HCT116 (cell line): ENCODE data around the gene FRMD3. TPM values are rescaled to one million over a fixed set of nuclear protein-coding genes. Genes with fewer than 3 reads are reported as not detected.

Experiments used
- ATAC-seq: fragments of 200-7000 bp; cut with Tn5 transposase; 2 replicates; pipeline ENCODE4 v1.9.1; 2020; ENCODE audit warnings: mild to moderate bottlenecking, moderate library complexity
- BruUV-seq: library from RNA; stranded (reverse); fragments of 400-500 nt; replicated peaks from 2 replicates; lab custom pipeline; 2021; lab: Mats Ljungman, UMichigan
- CTCF ChIA-PET: fragments of 300-600 bp; sonication (Branson Sonifier 250); formaldehyde crosslinking; loops from one replicate; lab custom pipeline; 2021; ENCODE audit warnings: antibody characterized with exemption; lab: Charles Lee
- POLR2A ChIA-PET: fragments of 300-600, 350-600 bp; sonication (Branson Sonifier 250); formaldehyde crosslinking; loops from one replicate; lab custom pipeline; 2021; ENCODE audit warnings: antibody characterized with exemption; lab: Charles Lee
- RAD21 ChIA-PET, 2 experiments: fragments of 300-600 bp; sonication (Branson Sonifier 250); formaldehyde crosslinking; loops; one replicate each; lab custom pipeline; 2023; ENCODE audit warnings: low total read pairs in 2 of 2; ENCODE audit not compliant: uncharacterized antibody in 2 of 2, unreplicated experiment in 2 of 2, low non-redundant PET in 1 of 2; lab: Charles Lee
- DNase-seq: peaks from one replicate; pipeline ENCODE4 v3.0.0-alpha.2; 2010; ENCODE audit warnings: low read depth, low spot score
- H2AFZ ChIP-seq: fragments of 200-600 bp; shearing (Covaris generic), sonication (generic); 2 replicates; pipeline ENCODE4 v1.6.1; 2017; ENCODE audit warnings: low read depth, mixed run types, mixed read lengths, antibody characterized with exemption, low read length; ENCODE audit not compliant: poor library complexity, severe bottlenecking
- H3K27ac ChIP-seq: 2 replicates; pipeline ENCODE4 v1.5.1; 2012; ENCODE audit warnings: low read depth, low read length
- H3K27me3 ChIP-seq: fragments of 200-600 bp; sonication (generic); 2 replicates; pipeline ENCODE4 v1.6.1; 2016; ENCODE audit warnings: mixed run types, low read length, mixed read lengths; ENCODE audit not compliant: insufficient read depth
- H3K36me3 ChIP-seq, 2 experiments: fragments of 200-500 bp in 1 of 2; fragments of 200-600 bp in 1 of 2; sonication (Bioruptor generic) in 1 of 2; sonication (generic) in 1 of 2; 2 replicates each; pipeline versions ENCODE4 v1.5.1 to v1.6.1; 2014 to 2016; ENCODE audit warnings: low read length in 2 of 2, inconsistent platforms in 1 of 2, mixed read lengths in 1 of 2, mixed run types in 1 of 2; ENCODE audit not compliant: insufficient read depth in 2 of 2, control insufficient read depth in 1 of 2
- H3K4me1 ChIP-seq, 2 experiments: fragments of 200-600 bp in 1 of 2; sonication (generic) in 1 of 2; 2 replicates each; pipeline versions ENCODE4 v1.5.1 to v1.6.1; 2012 to 2017; ENCODE audit warnings: low read length in 2 of 2, inconsistent platforms in 1 of 2, mild to moderate bottlenecking in 1 of 2, mixed read lengths in 1 of 2, mixed run types in 1 of 2, moderate library complexity in 1 of 2; ENCODE audit not compliant: insufficient read depth in 2 of 2, control insufficient read depth in 1 of 2
- H3K4me2 ChIP-seq: fragments of 200-600 bp; sonication (generic); 2 replicates; pipeline ENCODE4 v1.6.1; 2017; ENCODE audit warnings: mixed run types, low read length, mixed read lengths
- H3K4me3 ChIP-seq, 2 experiments: fragments of 200-600 bp in 1 of 2; sonication (generic) in 1 of 2; replicated peaks in 1 of 2; 2 replicates each; pipeline ENCODE4 v1.5.1; 2011 to 2016; ENCODE audit warnings: low read length in 2 of 2, control low read depth in 1 of 2, low read depth in 1 of 2, mild to moderate bottlenecking in 1 of 2, mixed read lengths in 1 of 2, mixed run types in 1 of 2
- H3K79me2 ChIP-seq: fragments of 200-600 bp; sonication (generic); 2 replicates; pipeline ENCODE4 v1.6.1; 2017; ENCODE audit warnings: mild to moderate bottlenecking, mixed run types, low read length, moderate library complexity, mixed read lengths; ENCODE audit not compliant: insufficient read depth
- H3K9ac ChIP-seq: fragments of 200-600 bp; sonication (generic); 2 replicates; pipeline ENCODE4 v1.6.1; 2016; ENCODE audit warnings: low read length, mixed read lengths
- H3K9me2 ChIP-seq: fragments of 200-600 bp; sonication (generic), shearing (Covaris generic); 2 replicates; pipeline ENCODE4 v1.6.1; 2017; ENCODE audit warnings: mixed run types, mild to moderate bottlenecking, moderate library complexity; ENCODE audit not compliant: insufficient read depth
- H3K9me3 ChIP-seq, 2 experiments: fragments of 200-500 bp in 1 of 2; fragments of 200-600 bp in 1 of 2; sonication (Bioruptor generic) in 1 of 2; sonication (generic) in 1 of 2; 2 replicates each; pipeline ENCODE4 v1.6.1; 2014 to 2017; ENCODE audit warnings: low read length in 2 of 2, mixed read lengths in 2 of 2, inconsistent platforms in 1 of 2, low read depth in 1 of 2, mild to moderate bottlenecking in 1 of 2, mixed run types in 1 of 2, moderate library complexity in 1 of 2; ENCODE audit not compliant: control insufficient read depth in 1 of 2, insufficient read depth in 1 of 2
- H4K20me1 ChIP-seq: fragments of 200-600 bp; sonication (generic), shearing (Covaris generic); 2 replicates; pipeline ENCODE4 v1.6.1; 2017; ENCODE audit warnings: mixed run types, mild to moderate bottlenecking, moderate library complexity; ENCODE audit not compliant: insufficient read depth
- CEBPB ChIP-seq: IDR thresholded peaks from 2 replicates; pipeline ENCODE4 v1.6.1; 2012; ENCODE audit warnings: low read depth
- POLR2AphosphoS5 ChIP-seq: IDR thresholded peaks from 2 replicates; pipeline ENCODE4 v1.6.1; 2011; ENCODE audit warnings: mild to moderate bottlenecking, low read depth, low read length, moderate library complexity
- SP1 ChIP-seq: IDR thresholded peaks from 2 replicates; pipeline ENCODE4 v1.6.1; 2012; ENCODE audit warnings: low read depth
- SRF ChIP-seq: IDR thresholded peaks from 2 replicates; pipeline ENCODE4 v1.6.1; 2012; ENCODE audit warnings: low read depth
- YY1 ChIP-seq: IDR thresholded peaks from 2 replicates; pipeline ENCODE4 v1.6.1; 2011; ENCODE audit warnings: low read length, low read depth, moderate library complexity, mild to moderate bottlenecking; ENCODE audit not compliant: insufficient replicate concordance; ENCODE audit errors: extremely low read depth
- intact Hi-C: fragments of 100-400 bp; cut with micrococcal nuclease; formaldehyde crosslinking; loops from 2 replicates; pipeline ENCODE4 v1.10.0; 2022
- total RNA-seq: library from RNA; stranded (reverse); gene quantifications from one replicate; pipeline ENCODE4 v1.2.1, GENCODE V29; 2021; ENCODE audit not compliant: unreplicated experiment
- TF ChIP-seq, protein P1 (sequence below), 3 experiments: fragments of 200-600 bp in 1 of 3; sonication (generic) in 1 of 3; IDR thresholded peaks in 2 of 3; conservative IDR thresholded peaks in 1 of 3; 2 replicates each; pipeline ENCODE4 v1.5.1; 2012 to 2017; ENCODE audit warnings: low read depth in 2 of 3, low read length in 2 of 3, antibody characterized with exemption in 1 of 3, borderline replicate concordance in 1 of 3, control low read depth in 1 of 3, mild to moderate bottlenecking in 1 of 3, mixed read lengths in 1 of 3, mixed run types in 1 of 3, moderate library complexity in 1 of 3; ENCODE audit not compliant: insufficient read depth in 1 of 3

FRMD3 gene
- total RNA-seq, 1 experiment from 2014 or later: 0.89 TPM

DNA sequence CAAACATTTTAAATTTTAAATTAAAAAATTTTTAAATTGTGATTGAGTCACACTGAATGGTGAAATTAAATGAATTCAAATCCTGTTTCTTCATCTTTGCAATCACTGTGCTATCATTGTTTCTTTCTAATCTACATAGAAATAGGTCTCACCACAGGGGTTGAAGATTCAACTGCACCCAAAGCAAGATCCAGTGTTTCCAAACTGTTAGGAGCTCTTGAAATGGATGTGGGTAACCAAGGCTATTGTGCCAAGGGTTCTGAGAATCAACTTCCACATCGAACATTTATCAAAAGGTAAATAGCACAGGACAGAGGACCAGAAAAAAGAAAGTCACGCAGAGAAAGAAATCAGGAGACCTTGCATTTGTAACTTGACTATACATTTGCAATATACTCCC, 302.7 kb downstream of the FRMD3 start:
- H2AFZ ChIP-seq: no peak overlapping the region
- CTCF ChIA-PET: no interaction called here
- intact Hi-C loops: no loop called here
- H3K4me2 ChIP-seq: no peak overlapping the region
- no peak overlapping the region for H3K27ac ChIP-seq
- no peak for DNase-seq
- H3K9me2 ChIP-seq: no peaks in the 10 kb centered on the region
- TF ChIP-seq CEBPB (no peak), SP1 (no peak), SRF (no peak)
- TF ChIP-seq, all 23 proteins: peak for 0
- Histone ChIP-seq H3K27me3 (no peaks in the 10 kb centered on the region), H3K9me3 (no peaks in the 10 kb centered on the region), H3K4me1 (no peaks in the 10 kb centered on the region), H4K20me1 (no peaks in the 10 kb centered on the region), H3K79me2 (no peaks in the 10 kb centered on the region), H3K4me3 (no peak overlapping the region), H3K36me3 (no peaks in the 10 kb centered on the region), H3K9ac (no peak overlapping the region)
- no peak for ATAC-seq
- ChIA-PET POLR2A (no interaction called here), RAD21 (no interaction called here)
- no TSS peak for BruUV-seq

DNA sequence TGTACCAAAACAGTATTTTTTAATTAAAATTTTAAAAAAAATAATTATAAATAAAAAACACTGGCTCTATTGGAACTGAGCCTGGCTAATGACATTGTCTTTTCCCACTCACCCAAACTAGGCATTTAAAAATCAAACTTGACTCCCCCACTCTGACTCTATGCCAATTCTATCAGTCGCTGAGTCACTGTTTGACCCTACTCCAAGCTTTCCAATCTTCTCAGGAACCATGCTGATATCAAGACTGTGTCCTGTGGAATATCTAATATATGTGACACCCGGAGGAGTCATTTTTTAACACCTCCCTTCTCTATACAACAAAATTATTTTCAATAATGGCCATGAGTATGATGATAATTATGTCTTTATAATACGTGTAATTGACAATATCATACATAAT, 303.7 kb downstream of the FRMD3 start:
- BruUV-seq: no TSS peak
- H3K4me2 ChIP-seq: no peak overlapping the region

More for the DNA sequence above, 303.7 kb downstream of the FRMD3 start:
- no peaks in the 10 kb centered on the region for H3K36me3 ChIP-seq
- no peaks in the 10 kb centered on the region for H3K9me3 ChIP-seq
- POLR2A ChIA-PET: no interaction called here
- no peak for ATAC-seq
- no peaks in the 10 kb centered on the region for H3K9me2 ChIP-seq
- TF ChIP-seq, protein P1, sequence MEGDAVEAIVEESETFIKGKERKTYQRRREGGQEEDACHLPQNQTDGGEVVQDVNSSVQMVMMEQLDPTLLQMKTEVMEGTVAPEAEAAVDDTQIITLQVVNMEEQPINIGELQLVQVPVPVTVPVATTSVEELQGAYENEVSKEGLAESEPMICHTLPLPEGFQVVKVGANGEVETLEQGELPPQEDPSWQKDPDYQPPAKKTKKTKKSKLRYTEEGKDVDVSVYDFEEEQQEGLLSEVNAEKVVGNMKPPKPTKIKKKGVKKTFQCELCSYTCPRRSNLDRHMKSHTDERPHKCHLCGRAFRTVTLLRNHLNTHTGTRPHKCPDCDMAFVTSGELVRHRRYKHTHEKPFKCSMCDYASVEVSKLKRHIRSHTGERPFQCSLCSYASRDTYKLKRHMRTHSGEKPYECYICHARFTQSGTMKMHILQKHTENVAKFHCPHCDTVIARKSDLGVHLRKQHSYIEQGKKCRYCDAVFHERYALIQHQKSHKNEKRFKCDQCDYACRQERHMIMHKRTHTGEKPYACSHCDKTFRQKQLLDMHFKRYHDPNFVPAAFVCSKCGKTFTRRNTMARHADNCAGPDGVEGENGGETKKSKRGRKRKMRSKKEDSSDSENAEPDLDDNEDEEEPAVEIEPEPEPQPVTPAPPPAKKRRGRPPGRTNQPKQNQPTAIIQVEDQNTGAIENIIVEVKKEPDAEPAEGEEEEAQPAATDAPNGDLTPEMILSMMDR (IDR thresholded peaks at IDR 0.05 in 2 of 3, conservative IDR thresholded peaks at IDR 0.05 in 1 of 3; ENCODE audit: borderline replicate concordance in 1 of 3, insufficient read depth in 1 of 3, low read depth in 2 of 3, low read length in 2 of 3): no peak
- TF ChIP-seq SP1 (no peak), POLR2AphosphoS5 (no peak), YY1 (no peak)
- H3K9ac ChIP-seq: no peak overlapping the region
- no peak overlapping the region for H3K4me3 ChIP-seq
- RAD21 ChIA-PET: no interaction called here
- H2AFZ ChIP-seq: no peak overlapping the region
- H3K79me2 ChIP-seq: no peaks in the 10 kb centered on the region
- no peaks in the 10 kb centered on the region for H3K27me3 ChIP-seq
- intact Hi-C loops: no loop called here
- no peak overlapping the region for H3K27ac ChIP-seq
- H3K4me1 ChIP-seq: no peaks in the 10 kb centered on the region
- CTCF ChIA-PET: interaction anchor here (0.8 kb wide), 1 partner anchor 15 kb away, joined by 3 read pairs; no protein-coding TSS in a partner anchor
- H4K20me1 ChIP-seq: no peaks in the 10 kb centered on the region
- no peak for DNase-seq
